GM12872 (cell line): ENCODE data around the gene SMOC2.

Source experiments
- CTCF ChIP-seq: IDR thresholded peaks from 3 replicates; pipeline ENCODE4 v1.5.1; 2011; ENCODE audit warnings: low read depth, mild to moderate bottlenecking, low read length, moderate library complexity; ENCODE audit not compliant: insufficient read depth

Gene SMOC2

GRCh38 chr6:168494726-168495125 lies 53.7 kb downstream of the SMOC2 start:
- no peak for TF ChIP-seq CTCF

DNA sequence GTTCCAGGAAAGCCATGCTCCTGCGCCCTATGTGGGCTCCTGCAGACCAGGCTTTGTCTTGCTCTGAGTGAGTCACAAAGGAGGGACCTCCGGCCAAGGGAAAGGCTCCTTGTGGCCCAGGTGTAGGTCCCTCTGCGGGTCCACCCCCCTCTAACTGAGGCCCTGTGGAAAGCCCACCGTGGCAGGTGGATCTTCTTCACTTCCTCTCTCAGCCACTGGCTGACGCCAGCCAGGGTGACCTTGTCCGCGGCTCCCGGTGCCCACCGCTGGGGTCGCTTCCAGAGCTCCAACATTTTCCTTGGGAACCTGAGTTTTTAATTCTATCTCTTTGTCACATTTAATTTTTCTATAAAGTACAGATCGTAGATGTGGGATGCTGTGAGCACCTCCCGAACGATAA lies 54.1 kb downstream of the SMOC2 start:
- TF ChIP-seq CTCF: no peak

- TF ChIP-seq CTCF: no peak
Measured at GRCh38 chr6:168495636-168496035, 54.7 kb downstream of the SMOC2 start.

- no peak for TF ChIP-seq CTCF
Measured at GRCh38 chr6:168496139-168496996, 55.4 kb downstream of the SMOC2 start.

DNA sequence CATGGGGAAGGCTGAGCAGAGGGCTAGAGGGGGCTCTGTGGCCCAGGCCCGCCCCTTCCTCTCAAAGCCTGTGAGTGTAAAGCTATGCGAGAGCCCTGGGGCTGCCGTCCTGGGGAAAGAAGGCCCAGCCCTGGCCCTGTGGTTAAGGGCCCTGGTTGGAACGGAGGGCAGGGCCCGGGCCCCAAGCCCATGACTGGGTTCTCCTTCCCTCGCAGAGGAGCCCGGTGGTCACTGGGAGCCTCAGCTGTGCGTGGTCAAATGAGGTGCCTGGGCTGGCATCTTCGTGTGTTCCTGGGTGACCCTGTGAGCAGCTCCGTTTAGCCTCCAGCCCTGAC lies 56.0 kb downstream of the SMOC2 start:
- no peak for TF ChIP-seq CTCF

DNA sequence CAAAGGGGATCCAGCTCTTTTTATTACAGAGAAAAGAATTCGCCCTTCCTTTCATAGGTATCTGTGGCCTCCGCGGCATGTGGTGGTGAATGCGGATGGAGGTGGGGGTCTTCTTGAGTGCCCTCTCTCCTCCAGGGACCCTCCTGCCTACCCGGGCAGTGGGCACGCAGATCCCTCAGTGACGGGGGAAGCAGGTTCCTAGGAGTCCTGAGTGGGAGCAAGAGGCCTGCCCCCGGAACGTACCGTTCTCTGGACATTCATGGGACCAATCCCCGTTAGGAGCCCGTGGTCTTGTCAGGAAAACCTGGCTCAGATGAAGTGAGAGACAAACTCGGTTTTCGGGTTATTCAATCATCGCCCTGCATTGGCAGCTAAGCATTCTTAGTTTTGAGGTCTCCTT lies 56.4 kb downstream of the SMOC2 start:
- TF ChIP-seq CTCF: no peak

DNA sequence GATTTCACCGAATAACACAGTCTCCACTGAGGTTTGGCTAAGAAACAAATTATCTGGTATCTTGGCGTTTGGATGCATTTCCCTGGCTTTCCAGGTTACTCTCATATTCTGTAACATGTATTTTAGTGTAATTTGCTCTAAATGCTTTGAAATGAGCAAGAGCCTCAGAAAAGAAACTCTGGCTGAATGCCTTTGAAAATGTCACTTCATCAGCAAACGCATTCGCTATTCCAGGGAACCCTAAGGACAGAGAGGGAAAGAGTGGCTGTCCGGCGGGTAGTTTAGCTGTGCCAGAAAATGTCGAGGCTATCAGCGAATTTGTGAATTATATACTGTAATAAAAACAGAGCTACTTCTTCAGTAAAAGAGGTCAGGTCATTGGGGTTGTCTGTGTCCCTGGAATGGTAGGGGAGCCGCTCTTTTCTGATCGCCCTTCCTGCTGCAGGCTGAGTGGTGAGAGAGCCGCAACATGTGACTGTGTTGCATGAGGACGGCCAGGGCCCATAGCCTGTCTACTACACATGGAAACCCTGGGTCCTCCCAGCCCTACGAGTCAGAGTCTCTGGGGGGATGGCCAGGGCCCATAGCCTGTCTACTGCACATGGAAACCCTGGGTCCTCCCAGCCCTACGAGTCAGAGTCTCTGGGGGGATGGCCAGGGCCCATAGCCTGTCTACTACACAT lies 57.3 kb downstream of the SMOC2 start:
- TF ChIP-seq CTCF: no peak
